ENCODE measurements around the gene NDEL1.

DNA sequence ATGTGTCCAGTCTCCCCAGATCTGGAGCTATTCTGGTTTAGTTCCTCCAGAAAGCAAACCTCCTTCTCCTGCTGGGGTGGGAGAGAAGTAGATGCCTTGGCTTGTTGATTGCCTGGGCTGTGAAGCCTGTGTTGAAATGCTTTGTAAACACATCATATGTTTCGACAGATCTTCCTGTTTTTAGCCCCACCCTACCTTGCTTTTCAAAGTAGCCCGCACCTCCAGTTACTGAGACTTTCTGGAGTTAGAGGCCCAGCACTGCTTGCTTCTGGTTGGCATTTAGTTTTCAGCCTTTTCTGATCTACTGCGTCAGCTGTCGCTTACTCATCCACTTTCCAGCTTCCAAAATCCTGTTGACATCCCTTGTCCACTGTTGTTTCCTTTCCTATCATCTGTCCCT is 17.9 kb upstream of the NDEL1 start:
- TF ChIP-seq POLR2A (IDR thresholded peaks at IDR 0.05): no peak
- TF ChIP-seq, protein P1, sequence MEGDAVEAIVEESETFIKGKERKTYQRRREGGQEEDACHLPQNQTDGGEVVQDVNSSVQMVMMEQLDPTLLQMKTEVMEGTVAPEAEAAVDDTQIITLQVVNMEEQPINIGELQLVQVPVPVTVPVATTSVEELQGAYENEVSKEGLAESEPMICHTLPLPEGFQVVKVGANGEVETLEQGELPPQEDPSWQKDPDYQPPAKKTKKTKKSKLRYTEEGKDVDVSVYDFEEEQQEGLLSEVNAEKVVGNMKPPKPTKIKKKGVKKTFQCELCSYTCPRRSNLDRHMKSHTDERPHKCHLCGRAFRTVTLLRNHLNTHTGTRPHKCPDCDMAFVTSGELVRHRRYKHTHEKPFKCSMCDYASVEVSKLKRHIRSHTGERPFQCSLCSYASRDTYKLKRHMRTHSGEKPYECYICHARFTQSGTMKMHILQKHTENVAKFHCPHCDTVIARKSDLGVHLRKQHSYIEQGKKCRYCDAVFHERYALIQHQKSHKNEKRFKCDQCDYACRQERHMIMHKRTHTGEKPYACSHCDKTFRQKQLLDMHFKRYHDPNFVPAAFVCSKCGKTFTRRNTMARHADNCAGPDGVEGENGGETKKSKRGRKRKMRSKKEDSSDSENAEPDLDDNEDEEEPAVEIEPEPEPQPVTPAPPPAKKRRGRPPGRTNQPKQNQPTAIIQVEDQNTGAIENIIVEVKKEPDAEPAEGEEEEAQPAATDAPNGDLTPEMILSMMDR (IDR thresholded peaks at IDR 0.05): no peak
